Muscle of leg (tissue), 11 donors: ENCODE measurements around the gene PDIA3. TPM values are rescaled to one million over a fixed set of nuclear protein-coding genes. Genes with fewer than 3 reads are reported as not detected.

Experiments used
- DNase-seq: peaks from one replicate; pipeline ENCODE4 v3.0.0; 2013
- H3K27ac ChIP-seq: one replicate; pipeline ENCODE4 v1.5.1; 2013; ENCODE audit warnings: mild to moderate bottlenecking, low read length, control low read depth
- H3K27me3 ChIP-seq: one replicate; pipeline ENCODE4 v1.6.1; 2013; ENCODE audit warnings: low read length; ENCODE audit not compliant: control insufficient read depth, insufficient read depth
- H3K36me3 ChIP-seq: one replicate; pipeline ENCODE4 v1.6.1; 2013; ENCODE audit warnings: low read length; ENCODE audit not compliant: control insufficient read depth, insufficient read depth
- H3K4me1 ChIP-seq: one replicate; pipeline ENCODE4 v1.6.1; 2013; ENCODE audit warnings: low read length; ENCODE audit not compliant: control insufficient read depth, insufficient read depth
- H3K4me3 ChIP-seq: one replicate; pipeline ENCODE4 v1.5.1; 2013; ENCODE audit warnings: low read length, control low read depth
- H3K9me3 ChIP-seq: replicated peaks from 2 replicates; pipeline ENCODE4 v1.6.1; 2013; ENCODE audit warnings: low read depth, low read length; ENCODE audit not compliant: control insufficient read depth
- WGBS: methylation state at CpG from one replicate; pipeline ENCODE4 v1.1.5; 2013; ENCODE audit warnings: missing lambda C conversion rate; ENCODE audit not compliant: insufficient coverage; 5-methylcytosine and 5-hydroxymethylcytosine counted together
- polyA plus RNA-seq, 8 donors: library from polyadenylated mRNA; unstranded; fragments of 120-200 nt; gene quantifications; one replicate each; pipeline versions ENCODE4 v1.2.1 to v1.2.3, GENCODE V29; 2013; ENCODE audit warnings: inconsistent platforms in 1 of 8, low replicate concordance in 1 of 8; ENCODE audit not compliant: insufficient read length in 8 of 8, insufficient read depth in 1 of 8
- total RNA-seq: library from RNA; stranded (reverse); fragments of 120-200 nt; gene quantifications from one replicate; pipeline ENCODE4 v1.2.4, GENCODE V29; 2013

Gene PDIA3
- total and polyA plus RNA-seq, 9 donors: 101 to 381 (median 238) TPM

DNA sequence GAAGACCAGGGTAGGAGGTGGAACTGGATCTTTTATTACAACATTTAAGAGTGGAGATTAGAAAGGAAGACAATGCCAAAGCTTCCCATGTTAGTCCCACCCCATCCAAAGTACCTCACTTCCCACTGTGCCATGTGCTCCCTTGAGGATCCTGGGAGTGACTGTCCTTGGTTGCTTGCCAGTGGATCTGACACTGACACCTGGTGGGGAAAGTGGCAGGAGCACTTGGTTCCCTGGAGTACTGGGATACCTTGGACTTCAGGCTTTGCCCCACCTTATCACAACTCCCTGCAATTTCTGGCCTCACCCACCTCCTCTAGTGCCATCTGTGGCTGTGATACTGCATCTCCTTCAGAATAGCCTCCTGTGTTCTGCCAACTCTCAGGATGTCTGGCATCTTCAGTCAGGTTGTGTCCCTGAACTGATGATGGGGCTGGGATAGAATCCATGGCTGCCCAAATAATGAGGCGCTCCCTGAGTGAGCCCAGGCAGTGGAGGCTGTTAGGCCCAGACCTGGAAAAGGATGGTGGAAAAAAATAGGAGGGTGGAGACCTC, 29.2 kb downstream of the PDIA3 start:
- Histone ChIP-seq H3K27ac (peak overlapping the region; percentile 64), H3K4me1 (peaks cover 17% of the 10 kb centered on the region), H3K36me3 (peaks cover 27% of the 10 kb centered on the region), H3K9me3 (no peaks in the 10 kb centered on the region), H3K4me3 (no peak overlapping the region), H3K27me3 (no peaks in the 10 kb centered on the region)
- WGBS: no CpG with 5 or more reads among the region's 1 CpG
- DNase-seq: peak; percentile 45

DNA sequence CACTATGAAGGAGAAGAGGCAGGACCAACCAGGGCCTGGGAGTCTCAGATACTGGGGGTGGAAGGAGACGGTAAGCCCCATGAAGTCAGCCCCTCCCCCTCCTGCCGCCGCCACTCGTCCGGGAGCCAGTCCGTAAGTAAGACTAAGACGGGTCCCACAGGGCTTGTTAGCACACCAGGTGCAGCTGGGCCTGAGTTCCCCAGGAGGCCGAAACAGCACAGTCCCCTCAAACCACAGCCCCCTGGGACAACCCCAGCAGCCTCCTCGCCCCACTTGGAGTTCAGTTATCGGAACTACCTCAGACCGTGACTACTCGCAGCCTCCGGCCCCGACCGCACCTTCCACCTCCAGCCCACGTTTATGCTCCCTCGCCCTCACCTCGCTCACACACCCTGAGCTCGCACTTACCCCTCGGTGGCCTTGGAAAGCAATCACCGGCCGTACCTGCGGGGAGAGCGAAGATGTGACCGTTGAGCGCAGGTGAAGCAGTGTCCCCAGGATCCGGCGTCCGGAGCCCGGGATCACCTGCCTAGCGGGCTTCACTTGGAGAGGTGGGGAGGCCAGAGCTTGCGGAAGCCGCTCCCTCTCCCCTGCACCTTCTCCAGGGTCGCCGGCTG, 30.0 kb downstream of the PDIA3 start:
- Histone ChIP-seq H3K4me3 (peak overlapping the region; percentile 83), H3K4me1 (peaks cover 17% of the 10 kb centered on the region), H3K27ac (peak overlapping the region; percentile 64), H3K36me3 (peaks cover 22% of the 10 kb centered on the region), H3K9me3 (no peaks in the 10 kb centered on the region), H3K27me3 (no peaks in the 10 kb centered on the region)
- no peak for DNase-seq
- WGBS: 10% methylated on average over 25 of the region's 35 CpGs

DNA sequence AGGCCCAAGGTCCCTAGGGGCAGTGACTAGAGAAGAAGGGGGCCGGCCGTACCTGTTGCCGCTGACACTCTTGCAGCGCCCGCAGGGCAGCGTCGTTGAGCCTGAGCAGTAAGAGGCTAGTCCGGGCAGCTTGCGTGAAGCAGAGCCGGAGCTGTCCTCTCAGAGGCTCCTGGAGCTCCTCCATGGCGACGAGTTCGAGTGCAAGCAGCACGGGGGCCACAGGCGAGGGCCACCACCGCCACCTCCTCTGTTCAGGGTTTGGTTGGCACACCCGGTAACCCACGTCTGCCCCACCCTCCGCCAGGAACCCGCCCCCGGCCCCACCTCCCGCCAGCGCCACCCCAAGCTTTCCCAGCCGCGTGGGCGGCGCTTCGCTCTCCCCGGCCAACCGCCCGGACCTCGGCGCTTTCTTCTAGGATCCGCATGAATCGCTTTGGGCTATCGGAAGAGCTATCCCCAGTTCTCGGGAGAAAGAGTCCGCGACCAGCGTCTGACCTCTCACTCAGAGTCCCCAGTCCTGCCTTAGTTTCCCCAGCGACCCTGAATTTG, 30.6 kb downstream of the PDIA3 start, which contains the start of gene ELL3:
TSS of gene ELL3 (minus strand) at position 249 of the 549 bp plus-strand sequence. CDS start at position 184, 65 bp downstream.
- no peaks in the 10 kb centered on the region for H3K9me3 ChIP-seq
- H3K36me3 ChIP-seq: peaks cover 16% of the 10 kb centered on the region
- peaks cover 17% of the 10 kb centered on the region for H3K4me1 ChIP-seq
- H3K27ac ChIP-seq: peak within 1 kb of the TSS; percentile 89
- under 1% methylated on average over 33 of the region's 41 CpGs for whole genome bisulfite sequencing
- DNase-seq: peak; percentile 86
- H3K4me3 ChIP-seq: peak within 1 kb of the TSS; percentile 83
- no peaks in the 10 kb centered on the region for H3K27me3 ChIP-seq

DNA sequence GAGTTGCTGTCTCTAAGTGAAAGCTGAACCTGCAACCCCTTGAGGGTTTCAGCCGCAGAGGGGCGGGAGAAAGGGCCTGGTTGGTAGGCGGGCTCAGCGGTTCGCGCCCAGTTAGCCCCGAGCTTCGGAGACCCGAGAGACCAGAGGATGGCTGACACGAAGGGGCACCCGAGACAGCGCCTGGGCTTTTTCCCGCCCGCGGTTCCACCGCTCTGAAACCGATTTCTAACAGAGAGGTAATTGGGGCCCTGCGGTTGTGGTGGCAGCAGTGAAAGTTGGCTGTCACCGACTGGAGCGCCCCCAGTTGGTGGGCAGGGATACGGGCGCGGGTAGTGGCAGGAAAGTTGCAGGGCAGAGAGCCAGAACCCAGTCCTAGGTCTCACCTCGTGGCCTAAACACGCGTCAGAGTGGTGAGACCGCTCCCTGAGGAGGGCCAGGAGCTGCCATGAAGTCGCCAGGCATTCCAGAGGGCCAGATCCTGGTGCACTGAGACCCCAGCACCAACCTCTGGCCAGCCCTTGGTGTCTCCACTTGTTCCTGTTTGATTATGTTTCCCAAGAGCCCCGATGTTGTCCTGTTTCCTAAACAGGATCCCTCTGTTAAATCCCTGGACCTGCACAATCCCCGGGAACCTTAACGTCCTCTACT, 31.2 kb downstream of the PDIA3 start:
- H3K27me3 ChIP-seq: no peaks in the 10 kb centered on the region
- no peak for DNase-seq
- WGBS: under 1% methylated on average over 29 of the region's 31 CpGs

DNA sequence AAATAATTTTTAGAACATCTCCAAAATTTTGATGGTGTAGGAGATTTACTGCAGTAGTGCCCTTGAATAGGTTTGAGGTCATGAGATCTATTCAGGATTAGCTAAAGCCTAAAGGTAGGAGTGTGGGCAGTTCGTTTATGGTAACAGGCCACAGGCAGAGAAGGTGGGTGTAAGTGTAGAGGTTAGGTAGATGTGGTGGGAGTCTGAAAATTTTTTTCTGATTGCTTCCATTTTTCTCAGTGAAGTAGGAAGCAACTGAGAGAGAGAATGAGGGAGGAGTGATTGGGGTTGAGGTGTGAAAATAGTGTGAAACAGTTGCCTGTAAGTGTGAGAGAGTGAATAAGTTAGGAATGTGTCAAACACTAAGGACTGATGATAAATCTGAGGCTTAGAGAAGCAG, 32.8 kb downstream of the PDIA3 start:
- Histone ChIP-seq H3K36me3 (peaks cover 2% of the 10 kb centered on the region), H3K9me3 (no peaks in the 10 kb centered on the region), H3K4me3 (no peak overlapping the region), H3K4me1 (peaks cover 17% of the 10 kb centered on the region), H3K27me3 (no peaks in the 10 kb centered on the region), H3K27ac (no peak overlapping the region)
- WGBS: 83% methylated on average over 1 of the region's 1 CpG
- DNase-seq: no peak

More for the DNA sequence above, 31.2 kb downstream of the PDIA3 start:
- Histone ChIP-seq H3K27ac (peak overlapping the region; percentile 89), H3K4me3 (peak overlapping the region; percentile 83), H3K36me3 (peaks cover 12% of the 10 kb centered on the region), H3K4me1 (peaks cover 17% of the 10 kb centered on the region), H3K9me3 (no peaks in the 10 kb centered on the region)

DNA sequence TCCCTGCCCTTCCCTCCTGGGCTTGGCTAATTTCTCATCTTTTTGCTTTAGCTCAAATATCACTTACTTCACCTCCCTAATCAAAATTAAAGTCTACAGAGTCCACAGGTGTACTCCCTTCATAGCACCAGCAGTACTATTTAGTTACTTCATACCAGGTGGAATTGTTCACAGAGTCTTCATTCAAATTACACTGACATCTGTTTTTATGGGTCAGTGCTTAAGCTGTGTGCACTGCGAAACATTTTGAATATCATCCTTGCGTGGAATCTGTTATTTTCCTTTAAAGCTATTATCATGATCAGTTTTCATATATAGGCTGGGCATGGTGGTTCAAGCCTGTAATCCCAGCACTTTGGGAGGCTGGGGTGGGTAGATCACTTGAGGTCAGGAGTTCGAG, 43.2 kb downstream of the PDIA3 start:
- Histone ChIP-seq H3K4me1 (peaks cover 17% of the 10 kb centered on the region), H3K9me3 (no peaks in the 10 kb centered on the region), H3K27me3 (no peaks in the 10 kb centered on the region), H3K27ac (no peak overlapping the region), H3K36me3 (peaks cover 12% of the 10 kb centered on the region), H3K4me3 (no peak overlapping the region)
- DNase-seq: no peak
- 67% methylated on average over 1 of the region's 3 CpGs for WGBS

DNA sequence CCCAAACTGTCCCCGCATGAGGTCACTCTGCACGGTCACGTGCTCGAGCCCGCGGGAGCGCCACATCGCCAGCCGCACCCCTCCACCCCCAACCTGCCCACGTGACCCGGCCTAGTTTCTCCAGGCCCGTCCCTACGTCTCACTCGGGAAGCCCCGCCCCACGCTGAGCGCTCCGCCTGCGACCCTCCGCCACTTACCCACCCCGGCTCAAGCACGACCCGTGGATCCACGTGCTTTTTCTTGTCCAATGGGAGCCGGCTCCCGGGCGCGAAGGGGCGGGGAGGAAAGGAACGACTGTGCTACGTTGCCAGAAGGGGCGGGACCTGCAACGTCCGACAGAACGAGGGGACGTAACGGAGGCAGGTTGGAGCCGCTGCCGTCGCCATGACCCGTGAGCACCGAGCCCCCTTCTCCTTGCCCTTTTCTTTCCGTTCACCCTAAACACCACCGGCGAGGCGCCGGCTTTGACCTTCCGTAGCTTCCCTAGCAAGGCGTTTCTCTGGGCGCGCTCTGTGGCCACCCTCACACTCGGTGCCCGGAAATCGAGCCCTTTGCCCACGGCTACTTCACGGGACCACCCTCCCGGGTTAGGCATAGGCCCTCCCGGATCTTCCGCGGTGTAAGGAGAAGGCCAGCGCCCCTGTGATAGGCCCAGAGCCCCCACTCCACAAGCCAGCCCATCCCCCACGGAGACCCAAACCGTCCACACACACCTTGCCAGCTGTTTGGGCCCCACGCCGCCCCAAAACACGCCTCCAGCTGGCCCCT, 45.9 kb downstream of the PDIA3 start, which contains the start of gene SERF2:
TSS of gene SERF2 (plus strand) at position 328 of the 768 bp plus-strand sequence. CDS start at position 385, 57 bp downstream.
- Histone ChIP-seq H3K4me3 (peak within 1 kb of the TSS; percentile 94), H3K27me3 (no peaks in the 10 kb centered on the region), H3K4me1 (peaks cover 31% of the 10 kb centered on the region), H3K36me3 (peaks cover 40% of the 10 kb centered on the region), H3K9me3 (no peaks in the 10 kb centered on the region), H3K27ac (peak within 1 kb of the TSS; percentile 99)
- WGBS: under 1% methylated on average over 45 of the region's 66 CpGs
- peak; percentile 100 for DNase-seq

DNA sequence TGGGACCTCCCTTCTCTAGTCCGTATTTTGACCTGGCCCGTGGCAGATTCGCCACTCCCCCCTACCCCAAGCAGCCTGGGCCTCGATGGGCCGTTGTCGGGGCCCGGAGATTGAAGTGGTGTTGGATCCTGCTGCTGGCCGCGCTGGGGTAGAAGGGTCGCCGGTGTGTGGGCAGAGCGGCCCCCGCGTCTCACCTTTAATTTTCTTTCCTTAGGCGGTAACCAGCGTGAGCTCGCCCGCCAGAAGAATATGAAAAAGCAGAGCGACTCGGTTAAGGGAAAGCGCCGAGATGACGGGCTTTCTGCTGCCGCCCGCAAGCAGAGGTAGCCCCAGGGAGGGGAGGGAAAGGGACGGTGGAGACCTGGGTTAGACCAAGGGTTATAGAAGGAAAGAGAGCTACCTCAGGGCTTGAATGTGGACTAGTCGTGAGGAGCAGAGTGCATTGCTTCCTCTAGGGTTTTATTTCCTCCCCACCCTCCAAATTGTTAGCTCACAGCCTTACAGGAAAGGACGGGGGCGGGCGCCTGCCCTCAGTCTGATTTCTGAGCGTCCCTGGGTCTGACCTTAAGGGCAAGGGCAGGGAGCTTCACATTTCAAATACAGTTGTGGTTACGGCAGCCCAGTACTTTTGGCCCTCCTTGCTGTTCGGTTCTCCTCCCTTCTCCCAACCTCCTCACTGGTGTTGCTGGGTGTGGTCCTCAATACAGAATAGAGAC, 46.7 kb downstream of the PDIA3 start:
- peak; percentile 69 for DNase-seq
- Histone ChIP-seq H3K36me3 (peaks cover 42% of the 10 kb centered on the region), H3K4me1 (peaks cover 31% of the 10 kb centered on the region), H3K4me3 (peak overlapping the region; percentile 94), H3K27me3 (no peaks in the 10 kb centered on the region), H3K9me3 (no peaks in the 10 kb centered on the region), H3K27ac (peak overlapping the region; percentile 99)
- WGBS: 2% methylated on average over 20 of the region's 33 CpGs

DNA sequence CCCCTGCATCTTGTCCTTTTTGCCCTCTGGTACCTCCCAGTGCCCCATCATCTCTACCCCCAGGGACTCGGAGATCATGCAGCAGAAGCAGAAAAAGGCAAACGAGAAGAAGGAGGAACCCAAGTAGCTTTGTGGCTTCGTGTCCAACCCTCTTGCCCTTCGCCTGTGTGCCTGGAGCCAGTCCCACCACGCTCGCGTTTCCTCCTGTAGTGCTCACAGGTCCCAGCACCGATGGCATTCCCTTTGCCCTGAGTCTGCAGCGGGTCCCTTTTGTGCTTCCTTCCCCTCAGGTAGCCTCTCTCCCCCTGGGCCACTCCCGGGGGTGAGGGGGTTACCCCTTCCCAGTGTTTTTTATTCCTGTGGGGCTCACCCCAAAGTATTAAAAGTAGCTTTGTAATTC, 47.4 kb downstream of the PDIA3 start:
- Histone ChIP-seq H3K36me3 (peaks cover 43% of the 10 kb centered on the region), H3K27me3 (no peaks in the 10 kb centered on the region), H3K27ac (peak overlapping the region; percentile 99), H3K4me1 (peaks cover 31% of the 10 kb centered on the region), H3K4me3 (peak overlapping the region; percentile 94), H3K9me3 (no peaks in the 10 kb centered on the region)
- no peak for DNase-seq
- 74% methylated on average over 8 of the region's 10 CpGs for WGBS
